Left renal cortex interstitium (tissue), 4 donors: ENCODE measurements around the gene DOHH. TPM values are rescaled to one million over a fixed set of nuclear protein-coding genes. Genes with fewer than 3 reads are reported as not detected.
"Not testable (repeated sequence)": the region's sequence is repeated elsewhere in the genome, so short reads cannot be mapped to it uniquely, and the experiment has no call there.

Experiments
- DNase-seq, 4 donors: peaks; one replicate each; pipeline ENCODE4 v3.0.0-alpha.2; 2013; ENCODE audit warnings: low read depth in 4 of 4, low spot score in 2 of 4, missing footprints in 1 of 4
- polyA plus RNA-seq, 4 donors: library from polyadenylated mRNA; unstranded; fragments of 120-200 nt; gene quantifications; one replicate each; pipeline ENCODE4 v1.2.1, GENCODE V29; 2013; ENCODE audit not compliant: insufficient read length in 4 of 4

Gene DOHH
- polyA plus RNA-seq, 4 donors = 6.2 to 11.6 (median 10.1) TPM

- no peak for DNase-seq
Observed at GRCh38 chr19:3464587-3465235, 35.8 kb downstream of the DOHH start.

DNA sequence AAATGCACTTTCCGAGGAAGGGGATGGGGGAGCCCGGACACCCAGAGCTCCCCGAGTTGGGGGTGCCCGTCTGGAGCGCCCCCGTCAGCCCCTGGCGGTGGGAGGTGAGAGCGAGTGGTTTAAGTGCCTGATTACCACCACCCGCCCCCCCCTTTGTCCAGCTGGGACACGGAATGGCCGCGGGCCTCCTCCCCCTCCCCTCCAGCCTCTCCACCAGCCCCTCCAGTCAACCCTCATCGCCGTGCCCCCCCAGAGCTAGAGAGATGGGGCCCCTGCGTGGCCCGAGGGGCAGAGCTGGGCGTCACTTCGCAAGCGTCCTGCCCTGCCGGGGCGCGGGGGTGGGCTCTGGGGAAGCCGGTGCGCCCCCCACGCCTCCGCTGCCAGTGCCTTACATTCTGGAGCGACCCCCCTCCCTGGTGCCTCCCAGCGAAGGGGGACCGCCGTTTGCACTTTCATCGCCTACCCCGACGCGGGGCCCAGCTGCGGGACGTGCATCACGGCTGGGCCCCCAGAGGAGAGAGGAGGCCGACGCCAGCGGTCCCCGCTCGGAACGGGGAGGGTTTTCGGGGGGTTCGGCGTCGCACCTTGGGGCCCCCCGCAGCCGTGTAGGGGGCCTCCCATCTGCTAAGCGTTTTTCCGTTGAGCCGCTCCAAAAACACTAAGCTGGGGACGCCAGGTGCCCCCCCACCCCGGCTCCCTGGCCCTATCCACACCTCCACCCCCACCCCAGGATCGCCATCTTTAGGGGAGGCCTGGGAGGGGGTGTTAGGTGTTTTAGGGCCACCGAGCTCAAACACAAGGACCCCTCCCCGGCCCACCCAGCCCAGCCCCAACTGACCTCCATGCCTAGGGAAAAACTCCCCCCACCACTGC, 36.5 kb downstream of the DOHH start:
- DNase-seq = no peak

DNA sequence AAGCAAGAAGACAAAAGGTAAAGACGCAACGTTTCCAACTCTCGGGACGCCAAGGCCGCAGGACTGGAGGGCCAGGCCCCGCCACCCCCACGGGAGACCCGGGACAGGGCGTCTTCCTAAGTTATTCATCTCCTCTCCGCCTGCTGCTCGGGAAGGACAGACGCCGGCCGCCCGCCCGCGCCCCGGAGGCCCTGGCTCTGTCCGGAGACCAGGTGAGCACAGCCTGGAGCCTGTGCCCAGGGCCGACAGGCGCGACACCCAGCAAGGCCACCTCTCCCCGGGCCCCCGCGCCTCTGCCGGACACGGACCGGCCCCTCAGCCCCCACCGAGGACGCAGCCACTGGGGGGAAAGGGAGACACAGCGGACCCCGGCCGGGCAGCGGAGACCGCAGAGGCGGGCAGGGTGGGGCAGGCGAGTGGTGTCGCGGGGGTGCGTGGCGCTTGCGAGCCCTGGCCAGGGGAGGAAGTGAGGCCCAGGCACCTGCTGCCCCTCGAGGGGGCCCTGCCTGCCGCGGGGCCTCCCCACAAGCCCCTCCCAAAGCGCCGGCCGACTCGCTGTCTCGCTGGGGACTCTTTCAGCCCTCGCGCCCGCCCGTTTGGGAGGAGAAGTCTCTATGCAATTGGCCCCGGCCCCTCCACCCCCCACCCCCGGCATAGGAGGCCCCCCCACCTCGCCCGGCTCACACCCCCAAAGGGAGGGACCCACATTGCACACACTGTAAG, 37.3 kb downstream of the DOHH start:
- no peak for DNase-seq

- no peak for DNase-seq
Observed at GRCh38 chr19:3459965-3460582, 40.4 kb downstream of the DOHH start.

DNA sequence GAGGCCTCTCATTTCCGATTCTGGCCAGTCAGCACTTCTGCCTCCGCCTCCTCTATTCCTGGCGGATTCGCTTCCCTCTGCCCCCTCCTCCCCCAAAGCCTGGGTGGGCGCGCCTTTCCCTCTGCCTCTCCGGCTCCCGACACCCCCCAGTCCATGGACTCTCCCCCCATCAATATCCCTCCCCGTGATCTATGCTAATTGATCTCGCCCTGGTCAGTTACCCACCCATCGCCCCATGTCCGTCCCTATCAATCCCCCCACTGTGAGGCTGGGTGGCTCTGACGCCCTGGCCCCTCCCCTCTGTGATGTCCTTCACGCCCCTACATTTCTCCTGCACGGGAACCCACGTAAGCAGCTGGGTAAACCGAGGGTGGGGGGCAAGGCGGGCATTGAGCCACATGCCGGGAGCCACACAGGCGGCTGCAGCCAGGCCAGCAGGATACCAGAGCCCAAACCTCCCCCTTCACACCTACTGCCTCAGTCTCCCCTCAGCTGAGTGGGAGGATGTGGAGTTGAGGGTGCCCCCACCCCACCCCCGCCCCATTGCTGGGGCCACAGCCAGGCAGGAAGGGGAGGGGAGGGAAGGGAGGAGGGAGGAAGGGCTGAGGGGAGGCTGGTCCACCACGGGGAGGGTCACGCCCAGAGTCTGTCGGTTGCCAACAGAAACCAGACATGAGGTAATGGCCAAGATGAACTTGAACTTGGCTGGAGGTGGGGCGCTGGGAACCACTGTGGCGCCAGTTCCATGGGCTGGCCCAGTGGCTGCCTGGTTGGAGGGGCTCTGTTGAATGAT, 41.2 kb downstream of the DOHH start:
- DNase-seq = peak in 2 of 4 donors; percentile 63 to 87

- DNase-seq = no peak
Observed at GRCh38 chr19:3458229-3459088, 42.0 kb downstream of the DOHH start.

DNA sequence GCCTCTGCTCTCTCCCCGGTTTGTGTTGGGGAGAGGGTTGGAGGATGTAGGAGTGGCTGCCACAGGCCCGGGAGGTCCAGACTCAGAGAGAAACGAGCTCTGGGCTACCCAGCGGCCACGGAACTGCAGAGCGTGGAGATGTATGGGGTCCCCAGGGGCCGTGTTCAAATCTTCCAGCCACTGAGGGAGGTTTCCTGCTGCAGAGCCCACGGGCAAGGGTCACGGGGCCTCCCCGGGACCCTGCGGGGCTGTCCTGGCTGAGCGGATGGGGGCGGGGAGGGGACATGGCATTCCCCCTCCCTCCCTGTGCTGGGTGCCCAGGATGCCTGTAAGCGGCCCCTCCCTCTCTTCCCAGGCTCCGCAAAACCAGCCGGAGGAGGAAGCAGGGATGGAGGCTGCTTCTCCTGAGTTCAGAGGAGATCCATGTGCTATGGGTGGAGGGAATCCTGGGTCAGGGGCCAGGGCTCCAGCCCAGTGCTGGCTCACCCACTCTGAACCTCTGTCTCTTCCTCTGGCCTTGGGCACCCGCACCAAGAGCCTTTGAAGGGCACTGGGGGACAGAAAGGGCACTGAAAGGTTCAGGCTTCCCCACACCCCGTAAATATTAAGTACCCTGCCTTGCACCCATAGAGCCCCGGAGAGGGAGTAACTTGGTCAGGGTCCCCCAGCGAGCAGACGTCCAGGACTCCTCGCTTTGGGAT, 42.8 kb downstream of the DOHH start:
- no peak for DNase-seq

GRCh38 chr19:3456925-3457527, 43.4 kb downstream of the DOHH start:
- no peak for DNase-seq

DNA sequence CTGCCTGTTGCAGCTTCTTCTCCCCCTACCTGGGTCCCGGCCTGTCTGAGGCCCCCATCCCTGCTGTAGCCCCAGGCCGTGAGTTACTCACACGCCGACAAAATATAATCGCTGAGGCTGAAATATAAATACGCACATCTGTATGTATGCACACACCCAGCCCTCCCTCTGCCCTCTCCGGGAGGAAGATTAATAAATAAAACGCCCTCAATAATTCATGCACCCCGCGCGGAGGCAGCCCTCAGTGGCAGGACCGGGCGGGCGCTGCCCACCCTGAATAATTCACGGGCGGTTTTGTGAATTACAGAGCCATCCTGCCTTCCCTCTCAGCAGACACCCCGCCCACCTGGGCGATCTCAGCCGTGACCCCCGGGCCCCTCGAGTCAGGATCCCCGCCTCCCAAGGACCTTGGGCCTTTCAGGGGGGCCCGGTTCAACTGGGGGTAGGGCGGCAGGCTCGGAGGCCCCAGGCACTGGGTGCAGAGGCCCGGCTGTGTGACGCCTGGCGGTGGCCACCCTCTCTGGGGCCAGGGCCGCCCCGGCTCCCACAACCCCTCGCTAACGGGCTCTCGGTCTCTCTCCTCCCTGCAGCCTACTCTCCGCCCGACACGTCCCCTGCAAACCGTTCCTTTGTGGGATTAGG, 44.4 kb downstream of the DOHH start:
- no peak for DNase-seq

- no peak for DNase-seq
Observed at GRCh38 chr19:3455393-3455955, 45.0 kb downstream of the DOHH start.

- DNase-seq = no peak
Observed at GRCh38 chr19:3454656-3455392, 45.6 kb downstream of the DOHH start.

DNA sequence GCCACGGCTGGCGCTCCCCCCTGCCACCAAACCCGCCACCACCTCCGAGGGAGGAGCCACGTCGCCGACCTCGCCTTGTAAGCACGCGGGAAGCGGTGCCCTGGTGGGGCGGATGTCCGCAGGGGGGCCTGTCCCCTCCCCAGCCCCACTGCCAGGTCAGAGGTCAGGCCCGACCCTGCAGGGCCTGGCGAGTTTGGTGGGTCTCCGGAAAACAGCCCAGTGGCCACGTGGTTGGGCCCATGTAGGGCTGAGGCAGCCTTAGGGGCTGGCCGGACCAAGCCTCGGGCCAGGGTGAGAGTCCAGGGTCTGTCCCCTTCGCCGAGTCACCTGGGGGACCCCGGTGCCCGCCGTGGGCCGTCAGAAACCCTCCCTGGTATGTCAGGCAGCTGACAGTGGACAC, 46.6 kb downstream of the DOHH start:
- DNase-seq = no peak

- not testable (repeated sequence) for DNase-seq
Observed at GRCh38 chr19:3452942-3453214, 47.6 kb downstream of the DOHH start.

- DNase-seq = no peak
Observed at GRCh38 chr19:3452171-3452941, 48.1 kb downstream of the DOHH start.

GRCh38 chr19:3451451-3451866, 49.0 kb downstream of the DOHH start:
- DNase-seq = no peak

DNA sequence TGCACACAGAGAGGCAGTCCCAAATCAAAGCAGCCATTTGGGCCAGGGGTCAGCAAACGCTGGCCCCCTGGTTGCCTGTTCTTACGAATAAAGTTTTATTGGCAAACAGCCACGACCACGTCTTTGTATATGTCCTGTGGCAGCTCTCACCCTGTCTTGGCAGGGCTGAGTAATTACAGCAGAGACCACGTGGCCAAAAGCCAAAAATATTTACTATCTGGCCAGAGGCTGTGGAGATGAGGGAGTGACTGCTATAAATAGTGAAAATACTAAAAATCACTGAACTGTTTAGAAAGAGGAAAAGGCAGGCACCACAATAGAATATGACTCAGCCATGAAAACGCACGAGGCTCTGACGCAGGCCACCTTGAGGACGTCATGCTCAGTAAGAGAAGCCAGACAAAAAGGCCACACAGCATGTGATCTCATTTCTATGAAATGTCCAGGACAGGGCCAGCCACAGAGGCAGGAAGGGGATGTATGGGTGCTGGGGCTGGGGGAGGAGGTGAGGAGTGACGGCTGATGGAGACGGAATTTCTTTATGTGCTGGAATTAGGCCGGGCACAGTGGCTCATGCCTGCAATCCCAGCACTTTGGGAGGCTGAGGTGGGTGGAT, 49.6 kb downstream of the DOHH start:
- DNase-seq = no peak
